ENCODE measurements around the gene KRT83.
A peak's percentile ranks its signal among the peaks of the same experiment; 100 is the strongest.
"Not testable (repeated sequence)": the region's sequence is repeated elsewhere in the genome, so short reads cannot be mapped to it uniquely, and the experiment has no call there.

The KRT83 gene

DNA sequence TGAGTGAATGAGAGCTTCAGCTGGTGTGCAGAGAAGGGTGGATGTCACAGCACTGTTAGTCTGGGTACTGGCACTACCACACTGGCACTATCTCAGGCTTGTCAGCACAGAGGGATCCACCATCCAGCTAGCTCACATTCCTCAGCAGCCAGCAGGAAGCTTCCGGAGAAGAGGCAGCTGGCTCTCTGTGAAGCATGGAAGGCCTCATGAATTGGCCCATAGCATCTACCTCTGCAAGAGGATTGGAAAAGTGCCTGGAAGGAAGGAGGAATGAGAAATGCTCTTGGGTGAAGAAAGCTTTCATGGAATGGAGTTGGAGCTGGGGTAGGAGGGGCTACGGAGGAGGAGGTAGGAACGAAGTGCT lies 9.9 kb downstream of the KRT83 start:
- peaks cover 31% of the 10 kb centered on the region for H3K27me3 Mint-ChIP-seq
- no peaks in the 10 kb centered on the region for H3K36me3 Mint-ChIP-seq
- H3K4me1 Mint-ChIP-seq, result peaks cover 10% of the 10 kb centered on the region
- H3K27ac Mint-ChIP-seq, result peak overlapping the region; percentile 47
- no peak overlapping the region for H3K4me3 Mint-ChIP-seq
- H3K9me3 Mint-ChIP-seq, result no peaks in the 10 kb centered on the region

DNA sequence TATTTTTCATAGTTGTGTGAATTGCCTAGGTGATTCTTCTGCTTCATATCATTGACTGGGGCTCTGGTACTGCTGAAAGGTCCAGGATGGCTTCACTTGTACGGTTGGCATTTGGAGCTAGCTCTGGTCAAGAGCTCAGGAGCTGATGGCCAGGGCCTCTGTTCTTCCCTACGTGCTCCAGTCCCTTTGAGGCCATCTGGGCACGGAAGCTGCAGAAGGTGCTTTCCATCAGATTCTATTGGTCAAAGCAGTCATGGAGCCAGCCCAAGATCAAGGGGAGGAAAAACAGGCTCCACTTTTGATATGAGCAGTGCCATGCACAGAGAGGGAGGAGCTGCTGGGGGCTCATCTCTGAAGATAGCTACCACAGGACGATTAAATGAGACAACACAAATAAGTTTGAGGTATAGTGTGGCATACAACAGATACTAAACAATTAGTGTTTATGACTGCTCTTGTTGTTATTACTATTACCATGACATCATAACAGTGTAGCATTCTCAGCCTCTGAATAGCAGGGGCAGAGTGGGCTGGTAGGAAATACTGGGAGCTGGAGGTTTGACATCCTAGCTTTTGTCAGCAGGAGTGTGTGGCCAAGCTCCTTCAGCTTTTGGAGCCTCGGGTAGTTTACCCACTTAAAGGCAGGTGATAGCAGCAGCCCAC lies 10.4 kb downstream of the KRT83 start:
- H3K27me3 Mint-ChIP-seq, result peaks cover 31% of the 10 kb centered on the region
- peaks cover 10% of the 10 kb centered on the region for H3K4me1 Mint-ChIP-seq
- no peaks in the 10 kb centered on the region for H3K36me3 Mint-ChIP-seq
- H3K27ac Mint-ChIP-seq, result no peak overlapping the region
- no peak overlapping the region for H3K4me3 Mint-ChIP-seq
- H3K9me3 Mint-ChIP-seq, result no peaks in the 10 kb centered on the region

DNA sequence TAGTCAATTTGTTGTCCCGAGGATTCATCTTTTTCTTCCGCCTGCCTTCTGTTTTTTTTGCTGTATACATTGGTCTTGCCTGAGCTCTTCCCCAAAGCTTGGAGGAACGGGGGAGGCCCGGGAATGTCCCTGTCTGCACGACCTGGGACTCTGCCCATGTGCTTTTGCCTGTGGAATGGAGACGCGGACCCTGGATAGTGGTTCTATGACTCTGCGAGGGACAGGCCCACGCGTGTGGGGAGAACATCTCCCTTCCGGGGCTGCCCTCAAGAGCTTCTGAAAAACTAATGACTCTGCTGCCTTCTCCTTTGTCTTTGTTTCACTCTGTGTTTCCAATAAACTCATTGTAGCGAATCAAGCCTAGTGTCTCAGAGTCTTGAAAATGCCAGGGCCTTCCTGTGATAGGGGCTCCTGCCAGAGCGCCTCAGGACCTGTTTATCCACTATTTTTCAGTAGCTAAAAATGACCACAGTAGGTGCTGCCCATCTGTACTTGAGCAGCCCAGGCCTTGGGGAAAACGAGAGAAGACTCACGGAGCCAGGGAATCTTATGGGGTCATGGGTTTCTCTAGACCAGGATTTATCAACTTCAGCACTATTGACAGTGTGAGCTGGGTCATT lies 12.3 kb downstream of the KRT83 start:
- Mint-ChIP-seq H3K27ac (peak overlapping the region; percentile 65), H3K27me3 (peaks cover 31% of the 10 kb centered on the region), H3K36me3 (no peaks in the 10 kb centered on the region), H3K9me3 (no peaks in the 10 kb centered on the region), H3K4me1 (peaks cover 23% of the 10 kb centered on the region), H3K4me3 (peak overlapping the region; percentile 58)

DNA sequence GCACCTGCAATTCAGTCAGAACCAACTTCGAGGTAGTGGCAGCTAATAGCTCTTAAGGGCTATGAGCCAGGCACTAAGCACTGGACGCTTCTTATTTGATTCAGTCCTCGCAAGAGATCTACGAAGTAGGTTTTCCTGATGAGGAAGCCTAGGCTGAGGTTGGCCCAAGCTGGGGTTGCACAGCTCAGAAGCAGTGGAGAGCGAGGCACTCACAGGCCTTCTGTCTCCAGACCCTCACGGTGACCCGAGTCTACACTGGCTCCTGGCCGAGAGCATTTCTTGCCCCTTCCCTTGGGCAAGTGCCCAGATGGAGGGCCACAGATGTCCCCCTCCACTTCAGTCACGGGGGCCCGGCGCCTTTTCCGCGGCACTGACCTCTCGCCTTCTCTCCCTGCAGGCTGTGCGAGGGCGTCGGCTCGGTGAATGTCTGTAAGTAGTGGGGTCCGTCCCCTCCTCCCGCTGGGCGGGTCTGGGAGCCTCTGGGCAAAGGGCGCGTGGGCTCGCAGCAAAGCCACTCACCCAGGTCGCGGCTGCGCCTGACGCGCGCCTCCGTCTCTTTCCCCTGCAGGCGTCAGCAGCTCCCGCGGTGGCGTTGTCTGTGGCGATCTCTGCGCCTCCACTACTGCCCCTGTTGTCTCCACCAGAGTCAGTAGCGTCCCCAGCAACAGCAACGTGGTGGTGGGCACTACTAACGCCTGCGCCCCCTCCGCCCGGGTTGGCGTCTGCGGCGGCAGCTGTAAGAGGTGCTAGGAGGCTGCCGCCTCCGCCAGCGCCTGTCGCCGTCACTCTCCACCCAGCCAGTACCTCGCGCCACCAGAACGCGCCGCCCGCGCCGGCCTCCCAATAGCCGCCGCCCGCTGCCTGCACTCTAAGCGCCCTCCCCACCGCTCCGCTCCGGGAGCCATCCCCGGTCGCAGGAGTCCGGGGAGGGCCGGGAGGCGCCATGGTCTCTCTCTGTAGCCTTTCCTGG lies 13.1 kb downstream of the KRT83 start:
- Mint-ChIP-seq H3K4me3 (peak overlapping the region; percentile 58), H3K27me3 (peaks cover 31% of the 10 kb centered on the region), H3K36me3 (no peaks in the 10 kb centered on the region), H3K9me3 (no peaks in the 10 kb centered on the region), H3K27ac (peak overlapping the region; percentile 65), H3K4me1 (peaks cover 23% of the 10 kb centered on the region)

GRCh38 chr12:52306731-52307130 lies 14.5 kb downstream of the KRT83 start:
- Mint-ChIP-seq H3K27ac (no peak overlapping the region), H3K4me3 (no peak overlapping the region), H3K36me3 (no peaks in the 10 kb centered on the region), H3K4me1 (peaks cover 23% of the 10 kb centered on the region), H3K9me3 (no peaks in the 10 kb centered on the region), H3K27me3 (peaks cover 28% of the 10 kb centered on the region)

DNA sequence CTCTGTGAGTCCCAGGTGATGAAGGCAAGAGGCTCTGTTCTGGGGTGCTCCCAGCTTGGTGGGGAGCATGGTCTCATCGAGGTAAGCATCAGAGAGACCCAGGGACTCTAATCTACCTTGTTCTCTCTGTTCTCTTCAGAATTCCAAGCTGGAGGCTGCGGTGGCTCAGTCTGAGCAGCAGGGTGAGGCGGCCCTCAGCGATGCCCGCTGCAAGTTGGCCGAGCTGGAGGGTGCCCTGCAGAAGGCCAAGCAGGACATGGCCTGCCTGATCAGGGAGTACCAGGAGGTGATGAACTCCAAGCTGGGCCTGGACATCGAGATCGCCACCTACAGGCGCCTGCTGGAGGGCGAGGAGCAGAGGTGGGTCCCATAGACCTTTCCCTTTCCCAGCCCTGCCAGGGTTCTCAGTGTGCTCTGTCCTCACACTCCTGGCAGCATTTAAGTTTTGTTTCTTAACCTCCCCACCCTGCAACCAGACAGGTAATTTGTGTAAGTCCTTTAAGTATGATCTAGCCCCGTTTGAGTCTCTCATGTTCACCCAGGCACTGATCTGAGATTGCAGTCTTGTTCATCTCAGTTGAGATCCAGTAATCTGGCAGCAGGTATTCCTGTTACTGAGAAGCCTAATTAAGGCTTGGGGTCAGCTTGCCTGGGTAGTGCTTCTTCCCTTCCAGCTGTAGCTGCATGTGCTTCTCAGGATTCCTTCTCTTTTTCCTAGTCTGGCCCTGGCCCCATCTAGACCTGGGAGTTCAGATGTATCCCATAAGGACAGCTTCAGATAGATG lies 15.1 kb downstream of the KRT83 start:
- no peaks in the 10 kb centered on the region for H3K9me3 Mint-ChIP-seq
- H3K27me3 Mint-ChIP-seq, result peaks cover 26% of the 10 kb centered on the region
- no peak overlapping the region for H3K27ac Mint-ChIP-seq
- H3K36me3 Mint-ChIP-seq, result no peaks in the 10 kb centered on the region
- H3K4me3 Mint-ChIP-seq, result no peak overlapping the region
- H3K4me1 Mint-ChIP-seq, result peaks cover 23% of the 10 kb centered on the region

GRCh38 chr12:52304941-52305411 lies 16.2 kb downstream of the KRT83 start:
- not testable (repeated sequence) for H3K4me3 Mint-ChIP-seq, H3K9me3 Mint-ChIP-seq, H3K27ac Mint-ChIP-seq, H3K36me3 Mint-ChIP-seq
- Mint-ChIP-seq H3K27me3 (peaks cover 20% of the 10 kb centered on the region), H3K4me1 (peaks cover 23% of the 10 kb centered on the region)

- H3K4me1 Mint-ChIP-seq, result peaks cover 13% of the 10 kb centered on the region
- not testable (repeated sequence) for H3K36me3 Mint-ChIP-seq, H3K27ac Mint-ChIP-seq, H3K4me3 Mint-ChIP-seq, H3K27me3 Mint-ChIP-seq, H3K9me3 Mint-ChIP-seq
Measured at GRCh38 chr12:52302242-52302914, 18.8 kb downstream of the KRT83 start.

DNA sequence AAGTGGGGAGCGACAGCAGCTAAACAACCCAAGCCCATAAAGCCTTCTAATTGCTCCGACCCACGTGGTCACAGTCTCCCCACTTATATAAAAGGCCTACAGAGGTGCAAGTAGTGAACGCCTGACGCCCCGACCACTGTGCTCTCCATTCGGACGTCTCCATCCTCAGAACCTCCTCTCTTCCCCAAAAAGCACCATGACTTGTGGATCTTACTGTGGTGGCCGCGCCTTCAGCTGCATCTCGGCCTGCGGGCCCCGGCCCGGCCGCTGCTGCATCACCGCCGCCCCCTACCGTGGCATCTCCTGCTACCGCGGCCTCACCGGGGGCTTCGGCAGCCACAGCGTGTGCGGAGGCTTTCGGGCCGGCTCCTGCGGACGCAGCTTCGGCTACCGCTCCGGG lies 19.5 kb downstream of the KRT83 start:
- H3K36me3 Mint-ChIP-seq, H3K9me3 Mint-ChIP-seq, H3K4me3 Mint-ChIP-seq, H3K27me3 Mint-ChIP-seq, H3K27ac Mint-ChIP-seq: not testable (repeated sequence)
- H3K4me1 Mint-ChIP-seq, result peaks cover 13% of the 10 kb centered on the region

- Mint-ChIP-seq H3K9me3 (no peaks in the 10 kb centered on the region), H3K27ac (no peak overlapping the region), H3K4me3 (no peak overlapping the region), H3K4me1 (peaks cover 13% of the 10 kb centered on the region), H3K27me3 (peaks cover 1% of the 10 kb centered on the region), H3K36me3 (no peaks in the 10 kb centered on the region)
Measured at GRCh38 chr12:52300796-52301691, 20.2 kb downstream of the KRT83 start.

- Mint-ChIP-seq H3K36me3 (no peaks in the 10 kb centered on the region), H3K27me3 (peaks cover 1% of the 10 kb centered on the region), H3K9me3 (no peaks in the 10 kb centered on the region), H3K27ac (no peak overlapping the region), H3K4me3 (no peak overlapping the region), H3K4me1 (no peaks in the 10 kb centered on the region)
Measured at GRCh38 chr12:52298677-52299190, 22.5 kb downstream of the KRT83 start.

DNA sequence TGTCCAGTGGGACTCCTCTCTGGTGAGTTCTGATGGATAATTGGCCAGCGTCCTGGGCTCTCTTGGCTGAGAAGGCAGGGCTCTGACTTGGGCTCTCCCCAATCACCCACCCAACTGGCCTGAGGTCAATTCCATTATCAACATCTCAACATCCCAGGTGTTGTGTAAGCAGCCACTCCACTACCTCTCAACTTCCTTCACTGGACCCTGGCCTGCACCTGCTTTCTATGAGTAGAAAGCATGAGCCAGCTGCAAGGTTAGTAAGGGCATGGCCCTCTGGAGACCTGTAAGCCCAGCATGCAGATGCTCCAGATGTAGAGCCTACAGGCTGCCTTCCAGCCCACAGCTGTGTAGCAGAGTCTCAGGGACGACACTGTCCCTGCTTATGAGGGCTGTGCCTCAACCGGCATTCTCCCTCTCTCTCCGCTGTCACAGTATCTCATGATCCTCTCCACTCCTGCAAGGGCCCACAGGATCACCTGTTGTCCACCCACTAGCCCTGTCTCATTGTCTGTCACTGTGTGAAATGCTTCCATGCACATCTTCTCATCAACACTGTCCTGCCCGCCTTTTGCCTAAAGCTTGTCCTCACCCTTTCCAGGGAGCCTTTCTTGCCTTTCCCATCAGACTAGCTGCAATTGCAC lies 24.5 kb downstream of the KRT83 start:
- Mint-ChIP-seq H3K4me1 (no peaks in the 10 kb centered on the region), H3K27me3 (peaks cover 1% of the 10 kb centered on the region), H3K36me3 (no peaks in the 10 kb centered on the region), H3K9me3 (no peaks in the 10 kb centered on the region), H3K4me3 (no peak overlapping the region), H3K27ac (no peak overlapping the region)

- Mint-ChIP-seq H3K9me3 (no peaks in the 10 kb centered on the region), H3K36me3 (no peaks in the 10 kb centered on the region), H3K4me3 (no peak overlapping the region), H3K4me1 (no peaks in the 10 kb centered on the region), H3K27ac (no peak overlapping the region), H3K27me3 (peaks cover 1% of the 10 kb centered on the region)
Measured at GRCh38 chr12:52295663-52296062, 25.5 kb downstream of the KRT83 start.

Measured in activated naive CD4-positive, alpha-beta T cell treated with anti-CD3 and anti-CD28 coated beads, Interleukin-2, amount 50 U/mL, for 24 hours (primary cell).